Activated T-helper 2 cell treated with anti-CD3 and anti-CD28 coated beads, Interferon-gamma antibody, Interleukin-2, Interleukin-4, amounts not matched to agents 10 μg/mL and 5 μg/mL and 100 μg/mL, durations not matched to agents 14 hours and 24 hours and 36 hours (primary cell): Measurements from ENCODE around the gene TEX11. TPM values are rescaled to one million over a fixed set of nuclear protein-coding genes. Genes with fewer than 3 reads are reported as not detected.
A peak's percentile ranks its signal among the peaks of the same experiment; 100 is the strongest.
"Not testable (repeated sequence)": the region's sequence is repeated elsewhere in the genome, so short reads cannot be mapped to it uniquely, and the experiment has no call there.

Experiments used
- DNase-seq: peaks from one replicate; pipeline ENCODE4 v3.0.0; 2021; ENCODE audit warnings: low spot score
- H3K27ac Mint-ChIP-seq: one replicate; pipeline ENCODE4 v1.8.0; 2021; ENCODE audit warnings: mixed read lengths
- H3K27me3 Mint-ChIP-seq: one replicate; pipeline ENCODE4 v1.8.0; 2021; ENCODE audit warnings: low read depth, mixed read lengths
- H3K36me3 Mint-ChIP-seq: one replicate; pipeline ENCODE4 v1.8.0; 2021; ENCODE audit warnings: low read depth, mixed read lengths
- H3K4me1 Mint-ChIP-seq: one replicate; pipeline ENCODE4 v1.8.0; 2021; ENCODE audit warnings: low read depth, mixed read lengths
- H3K4me3 Mint-ChIP-seq: one replicate; pipeline ENCODE4 v1.8.0; 2021; ENCODE audit warnings: low read depth, mild to moderate bottlenecking, moderate library complexity, mixed read lengths
- H3K9me3 Mint-ChIP-seq: one replicate; pipeline ENCODE4 v1.8.0; 2021; ENCODE audit warnings: mixed read lengths
- intact Hi-C: fragments of 100-400 bp; cut with micrococcal nuclease; formaldehyde crosslinking; loops from one replicate; pipeline ENCODE4 v1.15.1; 2023
- total RNA-seq: library from RNA; stranded (reverse); gene quantifications from 2 replicates; pipeline ENCODE4 v1.2.3, GENCODE V29; 2022

Gene TEX11
- total RNA-seq, result 0.07 TPM in 1 of 2 replicates, not detected in the other

DNA sequence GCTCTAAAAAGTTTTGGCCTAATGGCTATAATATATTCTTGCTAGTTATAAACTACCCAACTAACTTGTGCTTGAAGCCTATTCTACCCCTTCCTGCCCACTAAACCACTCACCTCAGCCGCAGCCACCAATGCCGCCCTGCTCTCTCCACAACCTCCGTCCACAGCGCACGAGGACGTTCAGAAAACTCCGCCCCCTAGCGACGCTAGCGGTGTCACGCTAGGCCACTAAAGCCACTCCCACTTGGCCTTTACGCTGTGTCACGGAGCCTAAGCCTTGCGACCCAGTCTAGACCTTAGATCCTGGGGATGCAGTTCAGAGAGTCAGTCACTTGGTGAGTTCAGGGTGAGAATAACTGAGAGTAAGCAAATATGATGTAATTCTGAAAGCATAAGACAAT is at the start of gene TEX11:
Gene TEX11, minus strand, starts transcription at position 171 of the 400 bp plus-strand sequence. CDS start 922 bp downstream, outside the sequence.
- Mint-ChIP-seq H3K4me3 (no peak within 1 kb of the TSS), H3K36me3 (no peaks in the 10 kb centered on the region), H3K27ac (no peak within 1 kb of the TSS), H3K4me1 (no peaks in the 10 kb centered on the region), H3K9me3 (no peaks in the 10 kb centered on the region), H3K27me3 (no peaks in the 10 kb centered on the region)
- DNase-seq, result no peak
- intact Hi-C loops, result no loop called here

DNA sequence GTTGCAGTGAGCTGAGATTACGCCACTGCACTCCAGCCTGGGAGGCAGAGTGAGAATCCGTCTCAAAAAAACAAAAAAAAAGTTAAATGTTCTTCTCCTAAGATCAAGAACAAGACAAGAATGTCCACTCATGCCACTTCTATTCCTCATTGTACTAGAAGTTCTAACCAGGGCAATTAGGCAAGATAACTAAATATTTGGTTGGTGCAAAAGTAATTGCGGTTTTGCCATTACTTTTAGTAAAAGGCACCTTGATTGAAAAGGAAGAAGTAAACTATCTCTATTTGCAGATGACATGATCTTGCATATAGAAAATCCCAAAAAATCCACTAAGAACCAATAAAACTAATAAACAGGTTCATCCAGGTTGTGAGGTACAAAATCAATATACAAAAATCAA is 46.4 kb upstream of the TEX11 start:
- no peaks in the 10 kb centered on the region for H3K9me3 Mint-ChIP-seq
- H3K27ac Mint-ChIP-seq, result no peak overlapping the region
- no peaks in the 10 kb centered on the region for H3K36me3 Mint-ChIP-seq
- H3K4me3 Mint-ChIP-seq, result no peak overlapping the region
- peaks cover 2% of the 10 kb centered on the region for H3K27me3 Mint-ChIP-seq
- intact Hi-C loops, result no loop called here
- no peaks in the 10 kb centered on the region for H3K4me1 Mint-ChIP-seq
- DNase-seq, result no peak

DNA sequence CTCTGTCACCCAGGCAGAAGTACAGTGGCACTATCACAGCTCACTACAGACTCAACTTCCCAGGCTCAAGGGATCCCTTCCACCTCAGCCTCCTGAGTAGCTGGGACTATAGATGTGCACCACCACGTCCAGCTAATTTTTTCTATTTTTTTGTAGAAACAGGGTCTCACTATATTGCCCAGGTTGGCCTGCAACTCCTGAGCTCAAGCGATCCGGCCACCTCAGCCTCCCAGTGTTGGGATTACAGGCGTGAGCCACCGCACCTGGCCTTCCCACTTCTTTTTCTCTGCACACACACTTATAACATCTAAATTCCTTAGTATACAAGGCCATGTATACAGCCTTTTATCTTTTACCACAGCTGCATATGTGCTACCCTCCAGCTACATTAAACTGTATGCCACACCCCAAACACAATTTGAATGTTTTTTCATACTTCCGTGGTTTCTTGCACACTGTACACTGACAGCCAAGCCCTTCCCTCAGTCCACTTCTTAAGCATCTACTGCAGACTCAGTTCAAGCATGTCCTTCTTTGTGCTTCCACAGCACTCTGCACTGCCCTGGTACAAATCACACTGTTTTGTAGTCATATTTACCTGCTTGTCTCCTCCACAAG is 15.9 kb upstream of the TEX11 start:
- Mint-ChIP-seq H3K27me3 (peaks cover 15% of the 10 kb centered on the region), H3K4me1 (peaks cover 4% of the 10 kb centered on the region), H3K36me3 (no peaks in the 10 kb centered on the region), H3K9me3 (no peaks in the 10 kb centered on the region), H3K27ac (no peak overlapping the region), H3K4me3 (no peak overlapping the region)
- no peak for DNase-seq
- intact Hi-C loops, result no loop called here

DNA sequence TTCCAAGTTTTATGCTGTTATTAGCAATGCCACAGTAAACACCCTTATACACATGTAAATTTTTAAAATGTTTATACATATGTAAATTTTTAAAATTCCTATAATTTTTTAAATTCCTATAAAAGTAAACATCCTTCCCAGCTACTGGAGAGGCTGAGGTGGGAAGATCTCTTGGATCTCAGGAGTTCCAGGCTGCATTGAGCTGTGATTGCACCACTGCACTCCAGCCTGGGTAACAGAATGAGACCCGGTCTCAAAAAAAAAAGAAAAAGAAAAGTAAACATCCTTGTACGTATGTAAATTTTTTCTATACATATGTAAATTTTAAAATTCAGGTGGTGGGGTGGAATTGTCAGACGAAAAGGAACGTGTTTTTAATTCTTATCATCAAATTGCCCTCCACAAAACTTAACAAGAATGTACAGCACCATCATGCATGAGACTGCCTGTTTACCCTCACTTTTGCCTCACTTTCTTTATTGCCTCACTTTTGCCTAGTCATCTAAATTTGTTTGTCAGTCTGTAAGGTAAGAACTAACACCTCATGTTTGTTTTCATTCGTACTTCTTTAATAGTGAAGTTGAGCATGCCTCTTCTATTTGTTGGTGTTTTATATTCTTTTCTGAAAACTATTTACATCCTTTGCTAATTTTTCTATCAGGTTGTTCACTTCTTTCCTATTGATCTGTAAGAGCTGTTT is 14.4 kb upstream of the TEX11 start:
- no peak overlapping the region for H3K27ac Mint-ChIP-seq
- H3K36me3 Mint-ChIP-seq, result no peaks in the 10 kb centered on the region
- H3K4me3 Mint-ChIP-seq, result no peak overlapping the region
- intact Hi-C loops, result no loop called here
- H3K9me3 Mint-ChIP-seq, result no peaks in the 10 kb centered on the region
- DNase-seq, result no peak
- H3K27me3 Mint-ChIP-seq, result peaks cover 15% of the 10 kb centered on the region
- H3K4me1 Mint-ChIP-seq, result peaks cover 4% of the 10 kb centered on the region

DNA sequence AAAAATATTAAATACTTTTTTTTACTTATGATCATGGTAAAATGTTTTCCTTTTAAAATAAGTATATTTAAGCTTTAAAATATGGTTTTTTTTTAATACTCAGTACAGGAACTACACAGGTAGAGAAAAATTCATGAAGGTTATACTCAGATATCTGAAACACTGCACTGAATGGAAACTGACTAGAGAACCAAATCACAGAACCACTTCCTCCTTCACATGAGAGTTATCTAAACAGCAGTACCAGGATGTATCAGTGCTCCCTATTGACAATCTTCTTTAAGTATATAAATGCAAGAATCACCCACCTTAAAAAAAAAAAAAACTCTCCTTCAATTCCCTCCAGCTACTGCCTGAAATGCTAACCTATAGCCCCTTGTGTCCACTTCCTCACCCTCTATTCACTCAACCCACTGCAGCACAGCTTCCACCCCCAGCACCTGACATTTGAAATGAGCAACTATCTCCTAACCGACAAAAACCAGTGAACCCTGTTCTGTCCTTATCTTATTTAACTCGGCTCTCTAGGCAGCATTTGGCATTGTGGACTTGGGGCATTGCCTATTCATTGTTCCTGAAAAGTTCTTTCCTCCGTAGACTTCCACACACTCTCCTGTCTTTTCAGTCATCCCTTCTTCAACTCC is 13.3 kb upstream of the TEX11 start:
- H3K27ac Mint-ChIP-seq, result no peak overlapping the region
- no peak overlapping the region for H3K4me3 Mint-ChIP-seq
- H3K36me3 Mint-ChIP-seq, result no peaks in the 10 kb centered on the region
- peaks cover 4% of the 10 kb centered on the region for H3K4me1 Mint-ChIP-seq
- intact Hi-C loops, result no loop called here
- H3K9me3 Mint-ChIP-seq, result no peaks in the 10 kb centered on the region
- no peak for DNase-seq
- H3K27me3 Mint-ChIP-seq, result peaks cover 13% of the 10 kb centered on the region

DNA sequence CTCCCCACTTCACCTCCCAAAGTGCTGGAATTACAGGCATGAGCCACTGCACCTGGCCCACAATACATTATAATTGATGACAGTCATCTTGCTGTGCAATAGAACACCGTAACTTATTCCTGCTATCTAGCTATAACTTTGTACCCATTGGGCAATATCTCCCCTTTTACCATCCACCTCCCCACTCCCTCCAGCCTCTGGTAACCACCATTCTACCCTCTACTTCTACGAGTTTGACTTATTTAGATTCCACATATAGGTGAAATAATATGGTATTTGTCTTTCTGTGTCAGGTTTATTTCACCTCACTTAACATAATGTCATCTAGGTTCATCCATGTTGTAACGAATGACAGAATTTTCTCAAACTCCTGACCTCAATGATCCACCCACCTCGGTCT is 8.2 kb upstream of the TEX11 start:
- H3K27ac Mint-ChIP-seq, result no peak overlapping the region
- intact Hi-C loops, result no loop called here
- H3K4me3 Mint-ChIP-seq, result no peak overlapping the region
- DNase-seq, result no peak
- no peaks in the 10 kb centered on the region for H3K27me3 Mint-ChIP-seq
- H3K9me3 Mint-ChIP-seq, result no peaks in the 10 kb centered on the region
- H3K36me3 Mint-ChIP-seq, result no peaks in the 10 kb centered on the region
- peaks cover 4% of the 10 kb centered on the region for H3K4me1 Mint-ChIP-seq

DNA sequence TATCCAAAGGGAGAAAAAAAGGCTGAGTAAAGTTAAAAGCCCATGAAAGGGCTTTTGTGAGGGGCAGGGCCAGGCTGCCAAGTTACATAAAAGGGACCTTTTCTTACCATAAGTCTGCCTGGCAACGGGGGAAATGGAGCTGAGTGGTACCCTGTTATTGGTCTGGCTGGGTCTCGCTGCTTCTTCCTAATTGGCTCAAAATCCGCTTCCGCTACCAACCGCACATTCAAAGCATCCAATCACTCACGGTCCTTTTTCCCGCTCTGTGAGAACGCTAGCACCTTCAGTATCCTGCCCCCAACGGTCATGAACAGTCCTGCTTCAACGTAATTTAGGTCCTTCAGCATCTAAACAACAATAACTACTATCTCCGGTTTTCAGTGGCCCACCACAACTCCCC is 611 bp downstream of the TEX11 start:
- intact Hi-C loops, result no loop called here
- no peak for DNase-seq
- H3K36me3 Mint-ChIP-seq, result no peaks in the 10 kb centered on the region
- H3K9me3 Mint-ChIP-seq, result no peaks in the 10 kb centered on the region
- H3K27ac Mint-ChIP-seq, result no peak overlapping the region
- no peak overlapping the region for H3K4me3 Mint-ChIP-seq
- no peaks in the 10 kb centered on the region for H3K27me3 Mint-ChIP-seq
- no peaks in the 10 kb centered on the region for H3K4me1 Mint-ChIP-seq

DNA sequence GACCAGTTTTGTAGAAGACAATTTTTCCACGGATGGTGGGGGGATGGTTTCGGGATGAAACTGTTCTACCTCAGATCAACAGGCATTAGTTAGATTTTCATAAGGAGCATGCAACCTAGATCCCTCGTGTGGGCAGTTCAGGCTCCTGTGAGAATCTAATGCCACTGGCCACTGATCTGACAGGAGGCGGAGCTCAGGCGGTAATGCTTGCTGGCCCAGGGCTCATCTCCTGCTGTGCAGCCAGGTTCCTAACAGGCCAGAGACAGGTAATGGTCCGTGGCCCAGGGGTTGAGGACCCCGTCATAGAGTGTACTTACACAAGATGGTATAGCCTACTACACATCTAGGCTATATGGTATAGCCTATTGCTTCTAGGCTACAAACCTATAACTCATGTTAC is 7.0 kb downstream of the TEX11 start:
- Mint-ChIP-seq H3K27me3 (no peaks in the 10 kb centered on the region), H3K9me3 (no peaks in the 10 kb centered on the region), H3K36me3 (no peaks in the 10 kb centered on the region), H3K27ac (no peak overlapping the region), H3K4me3 (no peak overlapping the region), H3K4me1 (no peaks in the 10 kb centered on the region)
- no peak for DNase-seq
- intact Hi-C loops, result no loop called here

DNA sequence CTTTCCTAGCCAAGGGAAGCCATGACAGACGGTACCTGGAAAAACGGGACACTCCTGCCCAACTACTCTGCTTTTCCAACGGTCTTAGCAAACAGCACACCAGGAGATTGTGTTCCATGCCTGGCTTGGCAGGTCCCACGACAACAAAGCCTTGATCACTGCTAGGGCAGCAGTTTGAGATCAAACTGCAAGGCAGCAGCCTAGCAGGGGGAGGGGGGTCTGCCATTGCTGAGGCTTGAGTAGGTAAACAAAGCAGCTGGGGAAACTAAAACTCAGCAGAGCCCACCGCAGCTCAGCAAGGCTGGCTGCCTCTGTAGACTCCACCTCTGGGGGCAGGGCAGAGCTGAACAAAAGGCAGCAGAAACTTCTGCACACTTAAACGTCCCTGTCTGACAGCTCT is 18.1 kb downstream of the TEX11 start:
- H3K4me1 Mint-ChIP-seq, intact Hi-C loops: not testable (repeated sequence)

DNA sequence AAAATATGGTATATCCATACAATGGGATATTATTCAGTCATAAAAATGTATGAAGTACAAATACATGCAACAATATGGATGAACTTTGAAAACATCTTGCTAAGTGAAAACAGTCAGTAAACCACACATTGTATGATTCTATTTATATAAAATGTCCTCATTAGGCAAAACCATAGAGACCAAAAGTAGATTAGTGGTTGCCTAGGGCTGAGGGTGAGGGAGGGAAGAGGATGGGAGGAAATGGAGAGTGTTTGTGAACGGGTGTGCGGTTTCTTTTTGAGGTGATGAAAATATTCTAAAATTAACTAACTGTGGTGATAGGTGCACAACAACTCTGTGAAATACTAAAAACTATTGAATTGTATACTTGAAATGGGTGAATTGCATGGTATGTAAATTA is 29.6 kb downstream of the TEX11 start:
- H3K27me3 Mint-ChIP-seq, result peaks cover 3% of the 10 kb centered on the region
- no peaks in the 10 kb centered on the region for H3K36me3 Mint-ChIP-seq
- peaks cover 6% of the 10 kb centered on the region for H3K9me3 Mint-ChIP-seq
- intact Hi-C loops, result no loop called here
- DNase-seq, result peak; percentile 7
- no peak overlapping the region for H3K27ac Mint-ChIP-seq
- H3K4me1 Mint-ChIP-seq, result peaks cover 3% of the 10 kb centered on the region
- no peak overlapping the region for H3K4me3 Mint-ChIP-seq

More for the DNA sequence above, 18.1 kb downstream of the TEX11 start:
- H3K9me3 Mint-ChIP-seq, H3K4me3 Mint-ChIP-seq, H3K36me3 Mint-ChIP-seq, H3K27ac Mint-ChIP-seq, DNase-seq: not testable (repeated sequence)
- peaks cover 14% of the 10 kb centered on the region for H3K27me3 Mint-ChIP-seq

DNA sequence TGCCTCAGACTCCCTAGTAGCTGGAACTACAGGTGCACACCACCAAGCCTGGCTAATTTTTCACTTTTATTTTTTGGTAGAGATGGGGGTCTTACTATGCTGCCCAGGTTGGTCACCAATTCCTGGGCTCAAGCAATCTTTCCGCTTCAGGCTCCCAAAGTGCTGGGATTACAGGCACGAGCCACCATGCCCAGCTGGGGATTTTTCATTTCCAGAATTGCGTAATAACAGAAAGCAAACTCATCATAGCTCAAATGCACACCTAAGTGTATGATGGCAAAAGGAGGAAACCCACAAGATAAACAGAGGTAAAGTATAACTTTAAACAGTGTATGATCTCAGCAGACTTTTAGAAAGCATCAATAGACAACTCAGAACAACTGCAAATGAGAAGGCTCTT is 56.2 kb downstream of the TEX11 start:
- Mint-ChIP-seq H3K4me3 (no peak overlapping the region), H3K36me3 (no peaks in the 10 kb centered on the region), H3K27ac (no peak overlapping the region), H3K27me3 (peaks cover 8% of the 10 kb centered on the region), H3K4me1 (no peaks in the 10 kb centered on the region), H3K9me3 (no peaks in the 10 kb centered on the region)
- DNase-seq, result no peak
- intact Hi-C loops, result no loop called here

DNA sequence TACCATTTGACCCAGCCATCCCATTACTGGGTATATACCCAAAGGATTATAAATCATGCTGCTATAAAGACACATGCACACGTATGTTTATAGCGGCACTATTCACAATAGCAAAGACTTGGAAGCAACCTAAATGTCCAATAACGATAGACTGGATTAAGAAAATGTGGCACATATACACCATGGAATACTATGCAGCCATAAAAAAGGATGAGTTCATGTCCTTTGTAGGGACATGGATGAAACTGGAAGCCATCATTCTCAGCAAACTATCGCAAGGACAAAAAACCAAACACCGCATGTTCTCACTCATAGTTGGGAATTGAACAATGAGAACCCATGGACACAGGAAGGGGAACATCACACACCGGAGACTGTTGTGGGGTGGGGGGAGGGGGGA is 64.4 kb downstream of the TEX11 start:
- H3K4me3 Mint-ChIP-seq, H3K27ac Mint-ChIP-seq, H3K4me1 Mint-ChIP-seq, DNase-seq, H3K36me3 Mint-ChIP-seq, H3K9me3 Mint-ChIP-seq, H3K27me3 Mint-ChIP-seq, intact Hi-C loops: not testable (repeated sequence)

DNA sequence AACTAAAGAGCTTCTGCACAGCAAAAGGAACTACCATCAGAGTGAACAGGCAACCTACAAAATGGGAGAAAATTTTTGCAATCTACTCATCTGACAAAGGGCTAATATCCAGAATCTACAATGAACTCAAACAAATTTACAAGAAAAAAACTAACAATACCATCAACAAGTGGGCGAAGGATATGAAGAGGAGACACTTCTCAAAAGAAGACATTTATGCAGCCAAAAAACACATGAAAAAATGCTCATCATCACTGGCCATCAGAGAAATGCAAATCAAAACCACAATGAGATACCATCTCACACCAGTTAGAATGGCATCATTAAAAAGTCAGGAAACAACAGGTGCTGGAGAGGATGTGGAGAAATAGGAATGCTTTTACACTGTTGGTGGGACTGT is 64.9 kb downstream of the TEX11 start:
- not testable (repeated sequence) for H3K4me1 Mint-ChIP-seq, H3K27me3 Mint-ChIP-seq

More for the DNA sequence above, 64.9 kb downstream of the TEX11 start:
- H3K36me3 Mint-ChIP-seq, H3K9me3 Mint-ChIP-seq, intact Hi-C loops, DNase-seq, H3K27ac Mint-ChIP-seq, H3K4me3 Mint-ChIP-seq: not testable (repeated sequence)
